GM12878 (cell line): ENCODE results near the gene MYRFL.

ENCODE experiments used
- MXI1 ChIP-seq: fragments of 150-350 bp; IDR thresholded peaks from 2 replicates; pipeline ENCODE4 v1.6.1; 2011; ENCODE audit warnings: low read depth, mild to moderate bottlenecking, inconsistent platforms, low read length, improper control_type of control experiment
- NR2C1 ChIP-seq: fragments of 450-650 bp; IDR thresholded peaks from 2 replicates; pipeline ENCODE4 v1.6.1; 2017; ENCODE audit warnings: antibody characterized with exemption, mild to moderate bottlenecking, moderate library complexity
- NR2C2 ChIP-seq: IDR thresholded peaks from 2 replicates; pipeline ENCODE4 v1.6.1; 2011; ENCODE audit warnings: borderline replicate concordance, low read depth; ENCODE audit not compliant: control insufficient read depth, insufficient read length
- POLR2A ChIP-seq: IDR thresholded peaks from 2 replicates; pipeline ENCODE4 v1.6.1; 2011; ENCODE audit warnings: low read depth, mild to moderate bottlenecking, low read length
- TAF1 ChIP-seq: IDR thresholded peaks from 2 replicates; pipeline ENCODE4 v1.6.1; 2011; ENCODE audit warnings: mild to moderate bottlenecking, low read depth, low read length, borderline replicate concordance
- TCF7 ChIP-seq: IDR thresholded peaks from 2 replicates; pipeline ENCODE4 v1.6.1; 2014; ENCODE audit warnings: antibody characterized with exemption, borderline replicate concordance

GRCh38 chr12:69981881-69982475 lies 157.0 kb downstream of the MYRFL start:
- no peak for TF ChIP-seq TCF7
- TF ChIP-seq POLR2A: no peak
- TF ChIP-seq NR2C2: no peak
- TF ChIP-seq TAF1: no peak
- no peak for TF ChIP-seq MXI1
- TF ChIP-seq NR2C1: no peak
